HepG2 (cell line): ENCODE measurements around the gene RSKR. TPM values are rescaled to one million over a fixed set of nuclear protein-coding genes. Genes with fewer than 3 reads are reported as not detected.
A peak's percentile ranks its signal among the peaks of the same experiment; 100 is the strongest.

ENCODE experiments used
- ATAC-seq: fragments of 200-7000 bp; cut with Tn5 transposase; 3 replicates; pipeline ENCODE4 v1.9.1; 2020; ENCODE audit warnings: mild to moderate bottlenecking, moderate library complexity
- BruUV-seq: library from RNA; stranded (reverse); fragments of 400-500 nt; replicated peaks from 2 replicates; lab custom pipeline; 2021; lab: Mats Ljungman, UMichigan
- CTCF ChIA-PET: fragments of 300-600 bp; formaldehyde crosslinking; extraction: SDS; loops from one replicate; lab custom pipeline; 2021; ENCODE audit warnings: low total read pairs, inconsistent platforms, low intra/inter-chr PET ratio; lab: Yijun Ruan, JAX
- POLR2A ChIA-PET: fragments of 350-600 bp; sonication (Branson Sonifier 250); formaldehyde crosslinking; loops from one replicate; lab custom pipeline; 2020; ENCODE audit warnings: antibody characterized with exemption, inconsistent platforms; lab: Yijun Ruan, JAX
- DNase-seq: peaks from one replicate; pipeline ENCODE4 v3.0.0-alpha.2; 2015; ENCODE audit warnings: low spot score
- FAIRE-seq: peaks from 3 replicates; lab custom pipeline; 2011; peaks lifted over from hg19 to GRCh38; lab: Jason Lieb, UNC
- H2AFZ ChIP-seq: one replicate; pipeline ENCODE4 v1.6.1; 2011; ENCODE audit warnings: low read length, inconsistent platforms
- H3K27ac ChIP-seq: fragments of 300-600 bp; 3 replicates; pipeline ENCODE4 v1.8.0; 2011; ENCODE audit warnings: mixed run types, mild to moderate bottlenecking, mixed read lengths, low read length, inconsistent platforms; ENCODE audit not compliant: insufficient read depth; ENCODE audit errors: extremely low read length
- H3K27me3 ChIP-seq, 2 experiments: fragments of 200-600 bp in 1 of 2; 2 replicates in 1 of 2; 3 replicates in 1 of 2; pipeline versions ENCODE4 v1.6.0 to v1.8.0; 2011; ENCODE audit warnings: low read length in 2 of 2, mild to moderate bottlenecking in 2 of 2, moderate library complexity in 2 of 2, inconsistent platforms in 1 of 2; ENCODE audit not compliant: insufficient read depth in 2 of 2, control insufficient read depth in 1 of 2
- H3K36me3 ChIP-seq, 2 experiments: fragments of 200-600 bp in 1 of 2; replicated peaks in 1 of 2; 2 replicates in 1 of 2; 3 replicates in 1 of 2; pipeline versions ENCODE4 v1.5.1 to v1.8.0; 2011; ENCODE audit warnings: low read length in 2 of 2, inconsistent platforms in 1 of 2; ENCODE audit not compliant: insufficient read depth in 2 of 2, control insufficient read depth in 1 of 2
- H3K4me1 ChIP-seq: 2 replicates; pipeline ENCODE4 v1.5.1; 2012; ENCODE audit warnings: low read length, inconsistent platforms; ENCODE audit not compliant: insufficient read depth
- H3K4me2 ChIP-seq: 2 replicates; pipeline ENCODE4 v1.6.0; 2011; ENCODE audit warnings: low read depth, low read length, inconsistent platforms
- H3K4me3 ChIP-seq, 3 experiments: fragments of 200-600 bp in 1 of 3; sonication (generic), shearing (Covaris generic) in 1 of 3; replicated peaks in 1 of 3; 2 replicates each; pipeline ENCODE4 v1.5.1; 2011 to 2016; ENCODE audit warnings: low read length in 3 of 3, inconsistent platforms in 2 of 3, low read depth in 2 of 3, mild to moderate bottlenecking in 2 of 3, control low read depth in 1 of 3, mixed read lengths in 1 of 3; ENCODE audit not compliant: insufficient read depth in 1 of 3
- H3K79me2 ChIP-seq: one replicate; pipeline ENCODE4 v1.6.1; 2011; ENCODE audit warnings: low read length, inconsistent platforms; ENCODE audit not compliant: insufficient read depth
- H3K9ac ChIP-seq: 2 replicates; pipeline ENCODE4 v1.6.0; 2011; ENCODE audit warnings: mild to moderate bottlenecking, low read depth, low read length, inconsistent platforms; ENCODE audit not compliant: insufficient read depth
- H3K9me3 ChIP-seq: 2 replicates; pipeline ENCODE4 v1.5.1; 2012; ENCODE audit warnings: mild to moderate bottlenecking, low read length
- H4K20me1 ChIP-seq: 2 replicates; pipeline ENCODE4 v1.6.0; 2011; ENCODE audit warnings: inconsistent platforms, mild to moderate bottlenecking, low read length, moderate library complexity; ENCODE audit not compliant: insufficient read depth
- MEF2D ChIP-seq: sonication (generic); formaldehyde crosslinking; IDR thresholded peaks from 2 replicates; pipeline ENCODE4 v1.5.1; 2020; ENCODE audit warnings: mild to moderate bottlenecking, missing genetic modification reagents
- NR2F2 ChIP-seq: IDR thresholded peaks from 2 replicates; pipeline ENCODE4 v1.6.1; 2012; ENCODE audit warnings: low read depth, inconsistent platforms, borderline replicate concordance
- PHF5A ChIP-seq: IDR thresholded peaks from one replicate; pipeline ENCODE4 v1.6.1; 2018; ENCODE audit warnings: low read depth, missing genetic modification reagents; ENCODE audit not compliant: unreplicated experiment
- THAP11 ChIP-seq: IDR thresholded peaks from 2 replicates; pipeline ENCODE4 v1.6.1; 2016; ENCODE audit warnings: missing biosample characterization, missing genetic modification reagents
- ZC3H13 ChIP-seq: sonication (generic); formaldehyde crosslinking; IDR thresholded peaks from 2 replicates; pipeline ENCODE4 v1.8.1; 2023; ENCODE audit warnings: mild to moderate bottlenecking, missing genetic modification reagents, moderate library complexity
- ZFP36L1 ChIP-seq: sonication (generic); formaldehyde crosslinking; IDR thresholded peaks from 2 replicates; pipeline ENCODE4 v1.8.0; 2022; ENCODE audit warnings: mild to moderate bottlenecking, missing genetic modification reagents, moderate library complexity
- ZMYM3 ChIP-seq: sonication (generic); formaldehyde crosslinking; IDR thresholded peaks from 2 replicates; pipeline ENCODE4 v1.5.1; 2020; ENCODE audit warnings: mild to moderate bottlenecking, missing genetic modification reagents
- ZNF136 ChIP-seq: sonication (generic); formaldehyde crosslinking; IDR thresholded peaks from 2 replicates; pipeline ENCODE4 v1.8.1; 2022; ENCODE audit warnings: low read depth, mild to moderate bottlenecking, moderate library complexity, missing genetic modification reagents
- ZNF230 ChIP-seq: sonication (generic); formaldehyde crosslinking; IDR thresholded peaks from 2 replicates; pipeline ENCODE4 v1.4.0; 2020; ENCODE audit warnings: mild to moderate bottlenecking, missing genetic modification reagents
- ZNF234 ChIP-seq: sonication (generic); formaldehyde crosslinking; conservative IDR thresholded peaks from 2 replicates; pipeline ENCODE4 v1.5.1; 2020; ENCODE audit warnings: mild to moderate bottlenecking, missing genetic modification reagents
- ZNF430 ChIP-seq: sonication (generic); formaldehyde crosslinking; IDR thresholded peaks from 2 replicates; pipeline ENCODE4 v1.9.0; 2021; ENCODE audit warnings: mild to moderate bottlenecking, missing genetic modification reagents
- ZNF501 ChIP-seq: sonication (generic); formaldehyde crosslinking; IDR thresholded peaks from 2 replicates; pipeline ENCODE4 v1.5.1; 2020; ENCODE audit warnings: mild to moderate bottlenecking, moderate library complexity, missing genetic modification reagents
- ZNF773 ChIP-seq: sonication (generic); formaldehyde crosslinking; IDR thresholded peaks from 2 replicates; pipeline ENCODE4 v1.4.0; 2020; ENCODE audit warnings: missing genetic modification reagents, borderline replicate concordance
- WGBS: methylation state at CpG from one replicate; pipeline ENCODE4 v1.1.6; 2017; ENCODE audit warnings: low lambda C conversion rate; 5-methylcytosine and 5-hydroxymethylcytosine counted together
- in situ Hi-C: cut with HindIII; loops from 2 replicates; pipeline ENCODE4 v1.10.0; 2017; ENCODE audit warnings: low pct_unique_long_range_greater_than_20kb; ENCODE audit not compliant: extremely low pct_ligation_motif_present
- intact Hi-C: fragments of 100-400 bp; cut with micrococcal nuclease; formaldehyde crosslinking; loops from one replicate; pipeline ENCODE4 v1.10.0; 2022; ENCODE audit not compliant: unreplicated experiment
- polyA plus RNA-seq, 8 experiments: library from polyadenylated mRNA; depleted of rRNA in 3 of 8; stranded (reverse) in 7 of 8; unstranded in 1 of 8; fragments of >200 nt; fragmentation: Illumina TruSeq in 4 of 8; extraction: Trizol in 4 of 8; gene quantifications; 2 replicates each; pipeline versions ENCODE4 v1.2.1 to v1.2.3, GENCODE V29; 2011 to 2016; ENCODE audit warnings: low read depth in 4 of 8, missing spikeins in 1 of 8, mixed read lengths in 1 of 8; ENCODE audit not compliant: insufficient read depth in 1 of 8
- total RNA-seq, 5 experiments: library from RNA; depleted of rRNA; stranded (reverse); fragments of >200 nt; fragmentation: Illumina TruSeq; extraction: Trizol; gene quantifications; 2 replicates each; pipeline ENCODE4 v1.2.3, GENCODE V29; 2016; ENCODE audit warnings: low read depth in 1 of 5
- TF ChIP-seq, protein P1 (sequence below): sonication (generic); formaldehyde crosslinking; IDR thresholded peaks from 2 replicates; pipeline ENCODE4 v1.5.0; 2020; ENCODE audit warnings: mild to moderate bottlenecking, missing genetic modification reagents
- TF ChIP-seq, protein P2 (sequence below): sonication (generic); formaldehyde crosslinking; IDR thresholded peaks from 2 replicates; pipeline ENCODE4 v1.9.0; 2021; ENCODE audit warnings: missing genetic modification reagents, mild to moderate bottlenecking, borderline replicate concordance

The RSKR gene
- total and polyA plus RNA-seq, 2 of the 13 experiments (the other 11 are each of a cell fraction or from before 2014, with no cell fraction given) = 5.0 to 10.4 TPM

DNA sequence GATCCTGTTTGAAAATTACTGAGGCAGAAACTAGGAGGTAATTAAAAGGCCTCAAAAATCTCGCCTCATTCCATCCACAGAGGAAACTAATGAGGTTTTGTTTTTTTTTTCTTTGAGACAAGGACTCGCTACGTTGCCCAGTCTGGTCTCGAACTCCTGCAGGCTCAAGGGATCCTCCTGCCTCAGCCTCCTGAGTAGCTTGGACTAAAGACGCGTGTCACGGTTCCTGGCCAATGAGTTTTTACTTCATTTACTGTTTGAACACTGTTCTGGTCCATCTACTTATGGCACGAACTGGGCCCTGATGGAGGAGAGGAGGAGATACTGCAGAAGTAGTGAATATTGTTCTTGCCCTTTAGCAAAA is 31.6 kb upstream of the RSKR start:
- no peak for FAIRE-seq
- 45% methylated on average over 8 of the region's 8 CpGs for WGBS

More for the DNA sequence above, 31.6 kb upstream of the RSKR start:
- peak overlapping the region; percentile 81 for H3K9ac ChIP-seq
- peaks cover 54% of the 10 kb centered on the region for H3K4me1 ChIP-seq
- peaks cover 21% of the 10 kb centered on the region for H3K79me2 ChIP-seq
- BruUV-seq = TSS peak; percentile 98
- no peaks in the 10 kb centered on the region; a peak in 1 of 5 replicates for H3K27me3 ChIP-seq
- intact Hi-C loops (loop anchor here (5.0 kb wide), 1 partner anchor 77 kb away; no protein-coding TSS in a partner anchor), in situ Hi-C loops (loop anchor here (5.0 to 25.0 kb wide), 2 partner anchors 72 to 242 kb away; partner anchors contain the start of genes FLOT2, RAB34 and RPL23A)
- H3K4me3 ChIP-seq = peak overlapping the region; percentile 52 to 95 (median 66); a peak in 5 of 6 replicates
- no peaks in the 10 kb centered on the region for H4K20me1 ChIP-seq
- TF ChIP-seq ZFP36L1 (CRISPR knock-in tag) (peak; percentile 7; the same call in 1 of the 2 replicates), ZNF230 (CRISPR knock-in tag) (0 out of 2 replicates have a peak, but pooled peaks have one; percentile 12), ZNF501 (CRISPR knock-in tag) (peak; percentile 2; the same call in 1 of the 2 replicates), ZNF234 (CRISPR knock-in tag) (0 out of 2 replicates have a peak, but pooled peaks have one; percentile 12), NR2F2 (no peak), THAP11 (CRISPR knock-in tag) (no peak), ZNF773 (no peak), PHF5A (CRISPR knock-in tag) (peak; percentile 15), ZMYM3 (CRISPR knock-in tag) (peak; percentile 24; the same call in 1 of the 2 replicates), ZC3H13 (CRISPR knock-in tag) (0 out of 2 replicates have a peak, but pooled peaks have one; percentile 10), ZNF136 (CRISPR knock-in tag) (0 out of 2 replicates have a peak, but pooled peaks have one; percentile 3), MEF2D (CRISPR knock-in tag) (peak; percentile 8; the same call in 1 of the 2 replicates), ZNF430 (peak; percentile 41; the same call in 1 of the 2 replicates)
- TF ChIP-seq, protein P1, sequence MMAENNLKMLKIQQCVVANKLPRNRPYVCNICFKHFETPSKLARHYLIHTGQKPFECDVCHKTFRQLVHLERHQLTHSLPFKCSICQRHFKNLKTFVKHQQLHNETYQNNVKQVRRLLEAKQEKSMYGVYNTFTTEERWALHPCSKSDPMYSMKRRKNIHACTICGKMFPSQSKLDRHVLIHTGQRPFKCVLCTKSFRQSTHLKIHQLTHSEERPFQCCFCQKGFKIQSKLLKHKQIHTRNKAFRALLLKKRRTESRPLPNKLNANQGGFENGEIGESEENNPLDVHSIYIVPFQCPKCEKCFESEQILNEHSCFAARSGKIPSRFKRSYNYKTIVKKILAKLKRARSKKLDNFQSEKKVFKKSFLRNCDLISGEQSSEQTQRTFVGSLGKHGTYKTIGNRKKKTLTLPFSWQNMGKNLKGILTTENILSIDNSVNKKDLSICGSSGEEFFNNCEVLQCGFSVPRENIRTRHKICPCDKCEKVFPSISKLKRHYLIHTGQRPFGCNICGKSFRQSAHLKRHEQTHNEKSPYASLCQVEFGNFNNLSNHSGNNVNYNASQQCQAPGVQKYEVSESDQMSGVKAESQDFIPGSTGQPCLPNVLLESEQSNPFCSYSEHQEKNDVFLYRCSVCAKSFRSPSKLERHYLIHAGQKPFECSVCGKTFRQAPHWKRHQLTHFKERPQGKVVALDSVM (CRISPR knock-in tag) = peak; percentile 92
- TF ChIP-seq, protein P2, sequence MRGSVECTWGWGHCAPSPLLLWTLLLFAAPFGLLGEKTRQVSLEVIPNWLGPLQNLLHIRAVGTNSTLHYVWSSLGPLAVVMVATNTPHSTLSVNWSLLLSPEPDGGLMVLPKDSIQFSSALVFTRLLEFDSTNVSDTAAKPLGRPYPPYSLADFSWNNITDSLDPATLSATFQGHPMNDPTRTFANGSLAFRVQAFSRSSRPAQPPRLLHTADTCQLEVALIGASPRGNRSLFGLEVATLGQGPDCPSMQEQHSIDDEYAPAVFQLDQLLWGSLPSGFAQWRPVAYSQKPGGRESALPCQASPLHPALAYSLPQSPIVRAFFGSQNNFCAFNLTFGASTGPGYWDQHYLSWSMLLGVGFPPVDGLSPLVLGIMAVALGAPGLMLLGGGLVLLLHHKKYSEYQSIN (CRISPR knock-in tag) = no peak
- ATAC-seq (no peak), DNase-seq (no peak)
- no peaks in the 10 kb centered on the region for H3K9me3 ChIP-seq
- no peak overlapping the region for H2AFZ ChIP-seq
- POLR2A ChIA-PET = interaction anchor here (0.6 to 6.9 kb wide), 20 partner anchors 12 to 482 kb away, joined by 3 to 69 read pairs (median 4); partner anchors contain the start of genes NEK8, PIGS, PROCA1 and RPL23A
- peak overlapping the region; percentile 68 for H3K27ac ChIP-seq
- H3K36me3 ChIP-seq = peaks cover 3 to 32% of the 10 kb centered on the region in 2 experiments; a peak in 4 of 5 replicates
- H3K4me2 ChIP-seq = peak overlapping the region; percentile 67
- CTCF ChIA-PET = interaction anchor here (1.0 kb wide), 1 partner anchor 104 kb away, joined by 3 read pairs; no protein-coding TSS in a partner anchor
